Epithelial cell of proximal tubule (primary cell): ENCODE results near the gene PGM2. TPM values are rescaled to one million over a fixed set of nuclear protein-coding genes. Genes with fewer than 3 reads are reported as not detected.
"Not testable (repeated sequence)": the region's sequence is repeated elsewhere in the genome, so short reads cannot be mapped to it uniquely, and the experiment has no call there.

Source experiments
- DNase-seq: peaks from one replicate; pipeline ENCODE4 v3.0.0-alpha.2; 2011; ENCODE audit warnings: low read depth
- H3K4me3 ChIP-seq: 2 replicates; pipeline ENCODE4 v1.5.1; 2011; ENCODE audit warnings: low read depth, mild to moderate bottlenecking, low read length
- CTCF ChIP-seq: conservative IDR thresholded peaks from 2 replicates; pipeline ENCODE4 v1.5.1; 2012; ENCODE audit warnings: low read depth, mild to moderate bottlenecking, low read length
- total RNA-seq: library from RNA; depleted of rRNA; stranded (reverse); fragments of >200 nt; gene quantifications from 2 replicates; pipeline ENCODE4 v1.2.3, GENCODE V29; 2015

PGM2 gene
- total RNA-seq, 1 donor from 2014 or later: 27.4 TPM

DNA sequence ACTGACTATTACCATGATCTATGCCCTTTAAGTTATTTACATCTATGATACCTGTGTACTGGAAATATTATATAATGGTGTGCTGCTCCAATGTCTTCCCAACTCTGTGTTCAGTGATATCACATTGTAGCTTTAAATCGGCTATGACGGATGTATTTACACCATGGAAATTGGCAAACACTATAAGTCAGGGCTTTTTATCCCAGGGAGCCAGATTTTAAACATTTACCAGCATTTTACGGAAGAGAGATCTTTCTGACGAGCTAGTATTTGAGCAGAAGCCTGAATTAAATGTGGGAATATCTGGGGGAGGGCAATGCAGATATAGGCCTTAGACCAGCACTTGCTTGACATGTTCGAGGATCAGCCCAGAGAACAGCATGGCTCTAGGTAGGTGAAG is 7.7 kb upstream of the PGM2 start:
- no peak for TF ChIP-seq CTCF
- no peak for DNase-seq
- no peak overlapping the region for H3K4me3 ChIP-seq

GRCh38 chr4:37820458-37820857 is 6.0 kb upstream of the PGM2 start:
- not testable (repeated sequence) for DNase-seq, H3K4me3 ChIP-seq

GRCh38 chr4:37821953-37822605 is 4.4 kb upstream of the PGM2 start:
- DNase-seq: no peak
- no peak for TF ChIP-seq CTCF
- no peak overlapping the region for H3K4me3 ChIP-seq

DNA sequence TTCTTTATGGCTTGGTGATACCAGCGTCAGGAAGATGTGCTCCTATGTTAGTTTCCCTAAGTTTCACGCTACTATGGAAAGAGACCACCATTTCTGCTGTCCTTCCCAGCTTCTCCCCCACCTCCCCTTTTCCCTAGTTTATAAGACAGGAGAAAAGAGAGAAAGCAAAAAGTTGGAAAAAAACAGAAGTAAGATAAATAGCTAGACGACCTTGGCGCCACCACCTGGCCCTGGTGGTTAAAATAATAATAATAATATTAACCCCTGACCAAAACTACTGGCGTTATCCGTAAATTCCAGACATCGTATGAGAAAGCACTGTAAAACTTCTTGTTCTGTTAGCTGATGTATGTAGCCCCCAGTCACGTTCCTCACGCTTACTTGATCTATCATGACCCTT is 985 bp upstream of the PGM2 start:
- DNase-seq: not testable (repeated sequence)
- peak; percentile 23 for TF ChIP-seq CTCF
- H3K4me3 ChIP-seq: peak overlapping the region; percentile 96

GRCh38 chr4:37825968-37826294 is 555 bp upstream of the PGM2 start:
- no peak for TF ChIP-seq CTCF
- peak; percentile 32 for DNase-seq

GRCh38 chr4:37827030-37827685 is 672 bp downstream of the PGM2 start:
- peak overlapping the region; percentile 96 for H3K4me3 ChIP-seq
- peak; percentile 12 for DNase-seq
- no peak for TF ChIP-seq CTCF

More at GRCh38 chr4:37825968-37826294, 555 bp upstream of the PGM2 start:
- peak overlapping the region; percentile 96 for H3K4me3 ChIP-seq

- H3K4me3 ChIP-seq: peak overlapping the region; percentile 96
- no peak for TF ChIP-seq CTCF
- DNase-seq: no peak
Observed at GRCh38 chr4:37827802-37828321, 1.4 kb downstream of the PGM2 start.
